Eye (tissue), 1 donor: ENCODE data around the gene KMT2A.
"Not testable (repeated sequence)": the region's sequence is repeated elsewhere in the genome, so short reads cannot be mapped to it uniquely, and the experiment has no call there.

ENCODE experiments used
- DNase-seq: peaks from one replicate; pipeline ENCODE4 v3.0.0-alpha.2; 2015

The KMT2A gene

DNA sequence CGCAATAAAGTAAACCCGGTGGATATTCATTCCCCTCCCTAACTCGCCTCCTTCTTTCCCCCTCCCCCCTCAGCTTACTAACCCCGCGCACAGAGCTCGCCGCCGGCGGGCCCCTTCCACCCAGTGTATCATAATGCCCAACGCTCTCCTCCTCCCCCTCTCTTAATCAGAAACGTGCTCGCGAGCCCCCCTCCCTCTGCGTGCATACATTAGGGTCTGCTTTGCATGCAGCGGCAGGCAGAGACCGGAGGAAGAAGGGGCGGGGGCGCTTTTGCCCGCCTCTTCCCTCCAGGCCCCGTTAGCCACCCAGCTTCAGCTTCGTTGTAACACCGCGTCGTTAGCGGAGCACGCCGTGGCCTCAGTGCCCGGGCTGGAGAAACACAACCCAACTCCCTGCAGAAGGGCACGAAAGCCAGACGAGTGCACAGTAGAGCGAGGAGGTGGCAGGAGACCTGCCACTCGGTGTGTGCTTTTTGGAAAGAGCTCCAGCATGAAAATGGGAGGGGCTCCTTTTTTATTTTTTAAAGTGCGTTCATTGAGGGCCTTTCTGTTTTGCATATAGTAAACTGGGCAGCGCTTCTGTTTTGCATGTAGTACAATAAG is 901 bp upstream of the KMT2A start:
- DNase-seq: peak; percentile 96

DNA sequence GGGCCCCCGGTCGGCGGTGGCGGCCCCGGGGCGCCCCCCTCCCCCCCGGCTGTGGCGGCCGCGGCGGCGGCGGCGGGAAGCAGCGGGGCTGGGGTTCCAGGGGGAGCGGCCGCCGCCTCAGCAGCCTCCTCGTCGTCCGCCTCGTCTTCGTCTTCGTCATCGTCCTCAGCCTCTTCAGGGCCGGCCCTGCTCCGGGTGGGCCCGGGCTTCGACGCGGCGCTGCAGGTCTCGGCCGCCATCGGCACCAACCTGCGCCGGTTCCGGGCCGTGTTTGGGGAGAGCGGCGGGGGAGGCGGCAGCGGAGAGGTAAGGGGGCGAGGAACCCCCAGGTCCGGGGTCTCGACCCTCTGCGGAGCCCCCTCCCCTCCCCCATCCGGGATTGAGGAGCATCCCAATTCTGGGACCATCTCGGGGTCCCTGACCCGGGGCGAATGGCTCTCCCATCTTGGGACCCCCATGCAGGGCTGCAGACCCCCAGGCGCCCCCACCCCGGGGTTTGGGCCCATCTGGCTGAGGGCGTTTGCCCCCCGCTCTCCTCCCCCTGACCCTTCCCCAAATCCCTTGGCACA is 431 bp downstream of the KMT2A start:
- peak; percentile 65 for DNase-seq

DNA sequence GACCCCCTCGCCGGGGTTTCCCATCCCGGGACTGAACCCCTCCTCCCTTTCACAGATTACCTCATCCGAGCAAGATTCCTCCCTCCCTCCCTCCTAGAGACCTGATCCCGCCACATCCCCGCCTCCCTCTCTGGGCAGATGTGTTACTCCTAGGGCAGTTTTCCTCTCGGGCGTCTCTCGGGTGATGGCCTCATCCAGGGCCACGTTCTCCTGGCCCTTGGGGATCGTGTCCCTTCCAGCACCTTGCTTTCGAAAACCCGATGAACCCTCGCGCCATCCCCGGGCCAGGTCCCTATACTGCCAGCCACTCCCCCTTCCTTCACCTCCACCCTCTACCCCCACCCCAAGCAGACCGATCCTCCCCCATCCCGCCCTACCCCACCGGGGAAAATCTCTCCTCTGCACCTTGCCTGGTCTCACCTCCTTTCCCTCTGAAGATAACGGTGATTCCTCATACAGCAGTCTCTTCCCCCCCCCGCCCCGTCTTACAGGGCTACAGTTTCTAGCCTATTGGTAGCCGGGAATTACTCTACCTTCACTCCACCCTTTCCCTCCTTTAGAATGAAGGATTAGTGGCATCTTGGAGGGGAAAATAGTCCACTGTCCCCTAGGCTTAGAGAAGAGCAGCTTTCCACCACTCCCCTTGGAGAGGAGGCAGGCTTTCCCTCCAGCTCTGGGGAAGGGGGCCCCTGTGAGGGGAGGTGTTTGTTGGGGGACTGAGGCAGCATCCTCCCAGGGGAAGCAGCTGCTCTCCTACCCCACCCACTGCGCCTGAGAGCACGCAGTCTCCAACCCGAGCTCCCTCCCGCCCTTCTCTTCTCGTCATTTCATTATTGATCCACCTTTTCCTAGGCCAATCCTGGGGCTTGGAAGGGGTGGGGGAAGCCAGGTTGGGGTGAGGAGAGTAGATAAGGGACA is 1.2 kb downstream of the KMT2A start:
- DNase-seq: peak; percentile 86

DNA sequence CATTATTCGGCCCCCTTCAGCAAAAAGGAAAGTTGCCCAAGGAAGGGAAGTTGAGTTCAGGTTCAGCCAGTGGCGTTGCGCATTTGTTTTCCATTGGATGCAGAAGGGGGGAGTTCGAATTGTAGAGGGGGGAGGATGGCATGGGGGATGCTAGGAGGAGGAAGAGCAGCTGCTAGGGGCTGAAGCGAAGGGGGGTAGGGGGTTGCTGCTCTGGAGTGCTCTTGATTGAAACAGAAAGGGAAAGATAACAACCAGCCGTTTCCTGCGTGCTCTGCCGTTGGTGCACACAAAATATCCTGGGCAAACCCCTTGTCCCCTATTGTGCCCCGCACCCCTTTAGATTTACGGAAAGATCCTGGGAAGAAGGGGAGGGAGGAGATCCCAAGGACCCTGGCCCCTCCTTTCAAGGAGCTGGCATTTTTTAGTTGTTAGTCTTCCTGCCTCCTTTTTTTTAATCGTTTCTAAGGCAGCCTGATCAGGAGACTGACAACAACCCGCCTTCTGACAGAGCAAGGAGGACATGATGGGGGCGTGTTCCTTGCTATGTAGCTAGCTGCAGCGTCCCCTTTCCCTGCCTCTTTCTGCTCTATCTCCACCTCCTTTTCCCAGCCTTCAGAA is 2.1 kb downstream of the KMT2A start:
- peak; percentile 84 for DNase-seq

DNA sequence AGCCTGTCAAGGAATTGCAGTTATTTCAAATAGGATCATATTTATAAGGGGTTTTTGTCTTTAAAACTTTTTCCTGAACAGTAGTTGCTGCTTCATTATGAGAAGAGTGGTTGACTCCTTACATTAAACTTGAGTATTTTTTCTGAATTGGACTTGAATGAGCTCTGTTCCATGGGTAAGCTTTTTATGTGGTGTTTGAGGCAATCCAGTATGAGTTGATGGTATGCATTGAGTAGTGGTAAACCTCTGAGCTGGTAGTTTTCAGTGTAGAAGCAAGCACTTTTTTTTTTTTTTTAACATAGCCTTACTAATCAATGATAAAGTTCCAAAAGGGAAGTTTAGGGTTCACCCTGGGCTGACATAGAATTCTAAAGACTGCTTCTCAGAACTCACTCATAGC is 3.4 kb downstream of the KMT2A start:
- DNase-seq: no peak

DNA sequence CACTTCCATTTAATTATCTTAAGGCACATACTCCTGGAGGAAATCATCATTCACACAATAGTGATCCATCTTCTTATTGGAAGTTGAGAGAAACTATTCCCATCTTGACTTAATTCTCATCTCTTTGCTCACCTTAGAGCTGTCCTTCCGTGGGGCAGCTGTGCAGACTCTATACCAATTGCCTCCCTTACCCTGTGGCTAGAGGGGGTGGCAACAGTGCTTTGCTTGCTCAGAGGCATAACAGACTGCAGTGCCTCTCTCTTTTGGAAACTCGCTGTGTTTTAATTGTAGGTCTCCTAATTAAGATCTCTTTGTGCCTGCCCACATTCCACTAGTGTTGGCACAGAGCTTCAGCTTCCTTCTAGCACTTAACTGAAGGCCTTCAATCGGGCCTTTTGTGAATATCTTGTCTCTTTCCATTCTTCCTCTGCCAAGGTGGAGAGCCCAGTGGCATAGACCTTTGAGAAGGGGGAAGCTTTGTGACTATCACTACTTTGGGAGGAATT is 5.5 kb downstream of the KMT2A start:
- no peak for DNase-seq

DNA sequence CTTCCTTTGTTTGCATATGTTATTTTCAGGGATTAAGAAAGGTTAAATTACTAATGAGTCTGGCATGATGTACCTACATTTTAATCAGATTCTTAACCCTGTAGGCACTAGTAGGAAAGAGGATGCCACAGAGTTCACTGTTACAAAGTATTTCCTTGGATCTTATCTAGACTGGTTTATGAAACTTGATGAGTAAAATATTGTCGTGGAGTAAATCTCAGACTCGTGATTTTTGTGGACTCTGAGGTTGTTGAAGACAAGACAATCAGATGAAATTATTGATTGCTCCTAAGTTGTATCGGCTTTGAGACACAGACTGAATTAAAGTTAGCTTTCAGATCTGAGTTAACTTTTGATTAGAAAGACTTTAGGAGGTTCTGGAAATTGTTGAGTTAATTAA is 6.0 kb downstream of the KMT2A start:
- DNase-seq: no peak

DNA sequence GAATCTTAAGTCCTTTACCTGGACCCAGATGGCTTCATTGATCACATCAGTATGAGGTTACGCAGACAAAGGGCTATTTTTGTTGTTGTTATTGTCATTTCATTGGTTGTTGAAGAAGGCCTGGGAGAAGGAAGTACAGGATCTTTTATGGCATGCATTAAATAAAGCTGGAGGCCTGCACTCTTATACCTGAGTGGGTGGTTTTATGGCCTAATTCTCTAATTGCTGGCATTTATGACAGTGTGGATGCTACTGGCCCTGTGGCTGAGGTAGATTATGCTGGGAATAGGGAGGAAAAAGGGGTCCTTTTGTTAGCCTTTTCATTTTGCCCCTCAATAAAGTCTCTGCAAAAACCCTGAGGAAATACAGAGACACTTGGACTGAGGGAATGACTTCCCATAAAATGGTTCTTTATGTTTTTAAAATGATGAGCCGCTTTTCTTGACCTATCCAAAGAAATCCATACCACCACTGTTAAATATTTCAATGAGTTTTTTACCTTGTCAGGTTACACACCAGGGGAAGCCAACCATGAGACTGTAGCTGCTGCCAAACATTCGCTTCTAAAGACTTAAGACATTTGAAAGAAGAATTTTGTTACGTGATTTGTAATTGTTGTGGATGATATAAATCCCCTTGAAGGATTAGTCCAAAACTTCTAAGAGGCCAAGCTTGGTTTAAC is 6.8 kb downstream of the KMT2A start:
- DNase-seq: no peak

DNA sequence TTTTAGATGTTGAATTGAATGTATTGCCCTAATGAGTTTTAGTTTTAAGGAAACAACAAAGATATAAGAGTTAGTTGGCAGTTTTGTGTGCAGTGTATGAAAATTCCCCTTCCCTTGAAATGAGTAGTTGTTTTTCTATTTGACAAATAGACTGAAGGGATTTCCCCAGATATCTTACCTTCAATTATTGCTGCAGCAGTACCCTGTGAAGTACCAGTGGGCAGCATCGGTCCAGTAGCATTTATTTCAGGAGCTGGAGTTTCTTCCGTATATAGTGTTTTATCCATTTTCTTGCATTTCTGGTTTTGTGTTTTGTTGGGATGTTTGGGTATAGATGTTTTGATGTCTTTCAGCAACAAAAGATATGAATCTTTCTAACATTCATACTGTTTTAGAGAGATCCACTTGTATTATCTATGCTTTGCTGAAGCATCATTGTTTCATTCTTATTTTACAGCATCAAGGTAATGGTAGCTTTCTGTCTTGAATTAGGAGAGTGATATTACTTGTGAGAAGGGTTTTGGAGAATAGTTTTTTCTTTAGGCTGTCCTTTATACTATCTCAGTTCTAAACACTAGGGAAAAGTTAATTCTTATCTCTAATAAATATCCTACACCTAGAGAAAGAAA is 7.4 kb downstream of the KMT2A start:
- no peak for DNase-seq

DNA sequence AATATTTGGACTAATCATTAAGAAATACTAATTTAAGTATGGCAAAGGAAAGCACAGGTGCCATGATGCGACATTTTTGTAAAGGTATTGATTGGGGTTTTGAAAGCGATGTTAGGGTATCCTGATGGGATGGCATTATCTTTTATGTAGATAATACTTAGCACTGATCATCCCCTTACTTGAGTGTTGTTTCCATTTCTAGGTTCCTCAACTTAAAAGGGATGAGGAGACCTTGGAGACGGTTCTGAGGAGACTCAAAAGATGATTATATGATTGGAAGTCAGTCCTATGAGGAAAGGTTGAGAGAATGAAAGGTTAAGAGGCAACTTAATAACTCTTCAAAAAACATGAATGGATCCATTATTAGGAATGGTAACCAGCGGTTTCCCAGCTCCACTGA is 11.1 kb downstream of the KMT2A start:
- DNase-seq: no peak

DNA sequence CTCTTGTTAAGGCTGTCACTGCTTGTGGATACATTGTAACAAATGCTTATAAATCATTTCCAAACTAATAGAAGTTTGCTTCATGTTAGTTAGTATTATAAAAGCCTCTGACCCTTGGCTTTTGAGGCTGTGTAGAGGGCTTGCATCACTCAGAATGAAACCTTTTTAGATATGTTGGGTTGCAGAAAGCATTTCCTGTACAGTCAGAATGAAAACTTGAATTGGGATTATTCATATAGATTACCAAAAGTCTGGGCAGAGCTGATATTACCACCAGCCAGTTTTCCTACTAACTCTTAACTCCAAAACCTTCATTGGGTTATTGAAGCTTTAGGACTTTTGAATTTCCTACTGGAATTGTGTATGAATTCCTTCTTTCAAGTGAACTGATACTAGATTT is 12.0 kb downstream of the KMT2A start:
- DNase-seq: no peak

DNA sequence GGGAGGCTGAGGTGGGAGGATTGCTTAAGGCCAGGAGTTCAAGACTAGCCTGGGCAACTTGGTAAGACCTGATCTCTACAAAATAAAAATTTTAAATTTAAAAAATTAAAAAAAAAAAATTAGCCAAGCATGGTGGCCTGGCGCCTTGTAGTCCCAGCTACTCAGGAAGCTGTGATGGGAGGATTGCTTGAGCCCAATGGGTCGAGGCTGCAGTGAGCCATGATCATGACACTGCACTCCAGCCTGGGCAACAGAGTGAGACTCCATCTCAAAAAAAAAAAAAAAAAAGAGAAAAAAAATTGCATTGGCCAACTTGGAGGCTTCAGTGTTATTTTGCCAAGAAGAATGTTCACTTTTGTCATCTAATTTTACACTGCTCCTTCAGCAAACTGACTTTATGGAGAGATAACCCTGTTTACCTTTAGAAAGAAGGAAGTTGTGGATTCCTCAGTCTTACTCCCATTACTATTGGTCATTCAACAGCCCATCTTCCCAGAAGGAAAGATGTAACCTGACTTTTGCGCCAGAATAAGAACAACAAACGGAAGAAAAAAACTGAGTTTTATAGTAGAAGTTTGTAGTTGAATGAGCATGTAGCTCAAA is 13.1 kb downstream of the KMT2A start:
- DNase-seq: no peak

DNA sequence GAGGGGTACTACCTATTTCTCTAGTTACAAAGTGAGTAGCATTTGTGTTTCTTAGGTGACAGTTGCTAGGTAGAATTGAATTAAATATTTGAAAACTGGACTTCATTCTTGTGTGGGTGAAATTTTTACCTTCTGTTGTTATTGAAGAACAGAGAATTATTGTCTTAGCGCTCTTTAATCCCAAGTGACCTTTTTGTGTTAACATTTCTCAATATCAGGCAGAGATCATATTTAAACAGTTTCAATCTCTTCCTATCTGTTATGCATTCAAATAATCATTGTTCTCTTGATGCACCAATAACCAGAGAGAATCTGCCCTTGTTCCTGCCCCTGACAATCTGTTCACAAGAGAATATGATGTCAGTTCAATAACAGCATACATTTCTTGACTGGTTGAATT is 14.2 kb downstream of the KMT2A start:
- no peak for DNase-seq

DNA sequence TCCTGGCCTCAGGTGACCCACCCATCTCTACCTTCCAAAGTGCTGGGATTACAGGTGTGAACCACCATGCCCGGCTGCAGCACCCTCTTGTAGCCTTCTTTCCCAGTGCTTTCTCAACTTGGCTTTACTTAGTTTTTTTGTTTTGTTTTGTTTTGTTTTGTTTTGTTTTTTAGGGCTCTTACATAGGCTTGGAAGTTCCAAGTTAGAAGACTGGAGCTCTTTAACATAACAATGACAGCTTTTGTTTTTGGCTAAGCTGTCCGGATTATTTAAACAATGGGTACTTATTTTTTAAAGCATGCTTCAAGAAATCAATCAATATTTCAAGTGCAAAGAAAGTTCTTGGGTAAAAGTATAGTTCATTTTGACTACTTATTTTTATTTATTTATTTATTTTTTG is 25.9 kb downstream of the KMT2A start:
- DNase-seq: no peak

DNA sequence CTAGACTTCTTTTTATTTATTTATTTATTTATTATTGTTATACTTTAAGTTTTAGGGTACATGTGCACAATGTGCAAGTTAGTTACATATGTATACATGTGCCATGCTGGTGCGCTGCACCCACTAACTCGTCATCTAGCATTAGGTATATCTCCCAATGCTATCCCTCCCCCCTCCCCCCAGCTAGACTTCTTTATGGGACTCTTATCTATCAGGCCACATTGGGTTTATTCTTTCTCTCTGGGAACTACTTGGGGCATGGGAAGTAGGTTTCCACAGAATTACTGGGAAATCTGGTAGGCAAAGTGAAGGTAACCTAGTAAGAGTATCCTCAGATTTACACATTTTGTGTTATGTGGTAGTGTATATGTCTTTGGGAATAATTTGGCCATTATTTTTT is 32.7 kb downstream of the KMT2A start:
- DNase-seq: not testable (repeated sequence)

DNA sequence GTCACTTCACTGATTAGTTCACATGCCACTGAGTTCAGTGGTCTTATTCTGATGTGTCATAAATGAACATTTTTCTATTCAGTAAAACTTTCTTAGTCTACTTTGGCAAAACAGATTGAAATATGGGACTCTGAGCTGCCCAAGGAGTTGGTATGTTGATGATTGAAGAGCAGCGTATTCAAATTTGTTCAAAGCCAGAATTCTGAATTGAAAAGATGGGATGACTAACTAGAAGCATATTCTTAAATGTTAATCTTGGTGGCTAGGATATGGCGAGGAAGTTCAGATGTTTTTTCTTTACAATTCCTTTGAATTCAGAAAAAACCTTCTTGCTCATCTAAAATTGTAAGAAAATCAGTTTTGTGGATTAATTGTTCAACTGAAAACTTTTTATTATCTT is 34.7 kb downstream of the KMT2A start:
- no peak for DNase-seq

DNA sequence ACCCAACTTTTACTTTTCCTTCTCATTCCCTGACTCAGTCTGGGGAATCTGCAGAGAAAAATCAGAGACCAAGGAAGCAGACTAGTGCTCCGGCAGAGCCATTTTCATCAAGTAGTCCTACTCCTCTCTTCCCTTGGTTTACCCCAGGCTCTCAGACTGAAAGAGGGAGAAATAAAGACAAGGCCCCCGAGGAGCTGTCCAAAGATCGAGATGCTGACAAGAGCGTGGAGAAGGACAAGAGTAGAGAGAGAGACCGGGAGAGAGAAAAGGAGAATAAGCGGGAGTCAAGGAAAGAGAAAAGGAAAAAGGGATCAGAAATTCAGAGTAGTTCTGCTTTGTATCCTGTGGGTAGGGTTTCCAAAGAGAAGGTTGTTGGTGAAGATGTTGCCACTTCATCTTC is 37.2 kb downstream of the KMT2A start:
- DNase-seq: no peak

DNA sequence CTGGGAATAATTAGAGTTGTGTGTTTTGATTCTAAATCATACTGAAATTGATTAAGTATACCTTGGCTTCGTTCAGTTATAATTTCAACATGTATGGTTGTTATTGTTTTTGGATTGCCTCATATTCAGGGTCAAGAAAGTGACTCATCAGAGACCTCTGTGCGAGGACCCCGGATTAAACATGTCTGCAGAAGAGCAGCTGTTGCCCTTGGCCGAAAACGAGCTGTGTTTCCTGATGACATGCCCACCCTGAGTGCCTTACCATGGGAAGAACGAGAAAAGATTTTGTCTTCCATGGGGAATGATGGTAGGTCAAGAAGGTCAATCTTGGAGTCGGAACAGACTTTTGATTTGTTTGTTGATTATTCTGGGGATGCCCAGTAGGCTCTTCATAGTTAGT is 40.4 kb downstream of the KMT2A start:
- no peak for DNase-seq

DNA sequence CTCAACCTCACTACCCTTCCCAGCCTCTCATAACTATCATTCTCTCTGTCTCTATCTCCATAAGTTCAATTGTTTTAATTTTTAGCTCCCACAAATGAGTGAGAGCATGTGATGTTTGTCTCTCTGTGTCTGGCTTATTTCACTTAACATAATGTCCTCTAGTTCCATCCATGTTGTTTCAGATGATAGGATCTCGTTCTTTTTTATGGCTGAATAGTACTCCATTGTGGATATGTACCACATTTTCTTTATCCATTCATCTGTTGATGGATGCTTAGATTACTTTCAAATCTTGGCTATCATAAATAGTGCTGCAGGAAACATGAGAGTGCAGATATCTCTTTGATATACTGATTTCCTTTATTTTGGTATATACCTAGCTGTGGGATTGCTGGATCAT is 44.9 kb downstream of the KMT2A start:
- DNase-seq: not testable (repeated sequence)

DNA sequence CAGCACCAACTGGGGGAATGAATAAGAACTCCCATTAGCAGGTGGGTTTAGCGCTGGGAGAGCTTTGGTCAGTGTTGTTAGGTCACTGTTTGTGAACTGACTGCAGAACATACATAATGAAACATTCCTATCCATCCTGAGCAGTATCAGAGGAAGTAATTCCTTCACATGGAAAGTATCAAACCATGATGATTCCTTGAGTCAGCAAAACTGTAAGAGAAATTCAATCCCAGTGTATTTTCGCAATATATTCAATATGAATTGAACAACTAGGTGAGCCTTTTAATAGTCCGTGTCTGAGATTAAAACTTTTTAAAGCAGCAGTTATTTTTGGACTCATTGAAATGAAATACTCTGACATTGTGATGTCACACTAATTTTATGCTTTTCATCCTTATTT is 48.1 kb downstream of the KMT2A start:
- DNase-seq: no peak

DNA sequence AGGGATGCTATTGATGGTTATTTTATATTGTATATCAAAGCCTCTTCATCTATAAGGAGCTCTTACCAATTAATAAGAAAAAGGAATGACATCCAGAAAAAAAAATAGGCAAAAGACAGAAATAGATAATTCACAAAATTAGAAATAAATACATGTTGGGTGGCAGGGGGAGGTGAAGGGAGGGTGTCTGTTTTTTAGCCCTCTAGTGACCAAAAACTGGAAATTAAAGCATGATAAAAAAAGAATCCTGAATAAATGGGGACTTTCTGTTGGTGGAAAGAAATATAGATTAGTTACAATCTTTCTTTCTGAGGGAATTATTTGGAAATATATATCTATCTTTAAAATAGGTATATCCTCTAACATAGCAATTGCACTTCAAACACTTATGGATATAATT is 49.0 kb downstream of the KMT2A start:
- DNase-seq: no peak

DNA sequence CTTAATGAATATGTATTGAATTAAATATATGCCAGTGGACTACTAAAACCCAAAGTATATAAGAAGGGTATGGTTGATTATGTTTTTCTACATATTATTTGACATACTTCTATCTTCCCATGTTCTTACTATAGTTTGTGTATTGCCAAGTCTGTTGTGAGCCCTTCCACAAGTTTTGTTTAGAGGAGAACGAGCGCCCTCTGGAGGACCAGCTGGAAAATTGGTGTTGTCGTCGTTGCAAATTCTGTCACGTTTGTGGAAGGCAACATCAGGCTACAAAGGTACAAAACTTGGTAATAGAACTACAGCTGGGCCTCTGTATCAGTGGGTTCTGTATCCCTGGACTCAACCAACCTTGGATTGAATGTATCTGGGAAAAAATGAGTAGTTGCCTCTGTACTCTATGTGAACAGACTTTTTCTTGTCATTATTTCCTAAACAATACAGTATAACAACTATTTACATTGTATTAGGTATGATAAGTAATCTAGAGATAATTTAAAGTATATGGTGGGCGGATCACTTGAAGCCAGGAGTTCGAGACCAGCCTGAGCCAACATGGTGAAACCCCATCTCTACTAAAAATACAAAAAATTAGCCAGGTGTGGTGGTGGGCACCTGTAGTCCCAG is 52.3 kb downstream of the KMT2A start:
- peak; percentile 89 for DNase-seq
